ENCODE results near the gene RSPH3. TPM values are rescaled to one million over a fixed set of nuclear protein-coding genes. Genes with fewer than 3 reads are reported as not detected.

RSPH3 gene
- polyA plus RNA-seq, 1 experiment = 2.3 TPM

DNA sequence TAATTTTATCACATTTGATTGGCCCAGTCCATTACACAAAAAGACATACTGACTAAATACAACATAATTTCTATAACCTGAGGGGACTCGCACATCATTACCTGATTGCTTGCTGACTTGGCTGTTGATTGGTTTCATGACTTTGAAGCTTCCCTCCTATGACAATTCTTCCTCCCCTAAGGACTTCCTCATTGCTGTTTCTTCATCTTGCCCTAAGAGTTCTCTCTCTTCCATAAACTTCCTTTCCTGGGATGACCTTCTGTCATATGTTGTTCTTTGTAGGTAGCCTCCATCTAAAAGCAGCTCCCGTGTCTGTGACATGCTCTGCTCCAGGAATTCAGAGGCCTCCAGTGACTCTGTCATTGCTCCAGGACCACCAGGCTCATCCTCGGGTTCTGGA, 22.6 kb downstream of the RSPH3 start:
- Histone ChIP-seq H3K27me3 (ENCODE audit: control insufficient read depth, insufficient read depth, low read length) (no peaks in the 10 kb centered on the region), H3K4me3 (ENCODE audit: low read depth, low read length) (no peak overlapping the region), H3K36me3 (ENCODE audit: control insufficient read depth, insufficient read depth, low read length) (no peaks in the 10 kb centered on the region; the same call in 1 of the 2 replicates)
- POLR2A ChIA-PET = no interaction called here
- no peak for DNase-seq (ENCODE audit: low read depth)
- TF ChIP-seq CTCF (IDR thresholded peaks at IDR 0.05; ENCODE audit: insufficient read depth, low read depth, low read length) = no peak
- CTCF ChIA-PET = interaction anchor here (1.0 to 1.6 kb wide), 3 partner anchors 273 to 756 kb away, joined by 3 to 4 read pairs (median 3); no protein-coding TSS in a partner anchor

- peak; percentile 4 for DNase-seq (ENCODE audit: low read depth)
- H3K36me3 ChIP-seq (ENCODE audit: control insufficient read depth, insufficient read depth, low read length) = no peaks in the 10 kb centered on the region; the same call in 1 of the 2 replicates
- POLR2A ChIA-PET = interaction anchor here (0.5 kb wide), 1 partner anchor 281 kb away, joined by 5 read pairs; no protein-coding TSS in a partner anchor
- peak; percentile 38 for TF ChIP-seq CTCF (IDR thresholded peaks at IDR 0.05; ENCODE audit: insufficient read depth, low read depth, low read length)
- H3K27me3 ChIP-seq (ENCODE audit: control insufficient read depth, insufficient read depth, low read length) = no peaks in the 10 kb centered on the region
- no peak overlapping the region for H3K4me3 ChIP-seq (ENCODE audit: low read depth, low read length)
- CTCF ChIA-PET = interaction anchor here (0.6 to 7.2 kb wide), 18 partner anchors 11 to 363 kb away, joined by 3 to 86 read pairs (median 4); no protein-coding TSS in a partner anchor
These were observed 27.5 kb downstream of the RSPH3 start for GRCh38 chr6:158972241-158973233.

- H3K4me3 ChIP-seq (ENCODE audit: low read depth, low read length) = no peak overlapping the region
- DNase-seq (ENCODE audit: low read depth) = no peak
- H3K36me3 ChIP-seq (ENCODE audit: control insufficient read depth, insufficient read depth, low read length) = no peaks in the 10 kb centered on the region
- H3K27me3 ChIP-seq (ENCODE audit: control insufficient read depth, insufficient read depth, low read length) = no peaks in the 10 kb centered on the region
- TF ChIP-seq CTCF (IDR thresholded peaks at IDR 0.05; ENCODE audit: insufficient read depth, low read depth, low read length) = no peak
- ChIA-PET POLR2A (no interaction called here), CTCF (interaction anchor here (0.9 to 7.2 kb wide), 8 partner anchors 12 to 269 kb away, joined by 3 to 86 read pairs (median 4); no protein-coding TSS in a partner anchor)
These were observed 29.2 kb downstream of the RSPH3 start for GRCh38 chr6:158970640-158971275.

- CTCF ChIA-PET = interaction anchor here (0.6 kb wide), 1 partner anchor 96 kb away, joined by 3 read pairs; no protein-coding TSS in a partner anchor
- no peaks in the 10 kb centered on the region for H3K27me3 ChIP-seq (ENCODE audit: control insufficient read depth, insufficient read depth, low read length)
- no peak for TF ChIP-seq CTCF (IDR thresholded peaks at IDR 0.05; ENCODE audit: insufficient read depth, low read depth, low read length)
- H3K36me3 ChIP-seq (ENCODE audit: control insufficient read depth, insufficient read depth, low read length) = no peaks in the 10 kb centered on the region
- no peak for DNase-seq (ENCODE audit: low read depth)
- POLR2A ChIA-PET = no interaction called here
- H3K4me3 ChIP-seq (ENCODE audit: low read depth, low read length) = no peak overlapping the region
These were observed 30.9 kb downstream of the RSPH3 start for GRCh38 chr6:158969148-158969547.

Measured in BJ (cell line).